Brain pericyte (primary cell): ENCODE data around the gene KRT6C.
"Not testable (repeated sequence)": the region's sequence is repeated elsewhere in the genome, so short reads cannot be mapped to it uniquely, and the experiment has no call there.

ENCODE experiments used
- DNase-seq: peaks from one replicate; pipeline ENCODE4 v3.0.0-alpha.2; 2012; ENCODE audit warnings: low read depth, low spot score

KRT6C gene

GRCh38 chr12:52455821-52456220 lies 17.8 kb downstream of the KRT6C start:
- no peak for DNase-seq

GRCh38 chr12:52454411-52455201 lies 19.0 kb downstream of the KRT6C start:
- DNase-seq = no peak

- DNase-seq = no peak
These were observed 21.5 kb downstream of the KRT6C start, which contains the start of gene KRT6B for GRCh38 chr12:52452101-52452500. TSS of gene KRT6B (minus strand) at chr12:52452146. CDS start at chr12:52452078, 68 bp downstream.

GRCh38 chr12:52448228-52448627 lies 25.4 kb downstream of the KRT6C start:
- DNase-seq = no peak

GRCh38 chr12:52447196-52447595 lies 26.4 kb downstream of the KRT6C start:
- not testable (repeated sequence) for DNase-seq

GRCh38 chr12:52446367-52447045 lies 27.1 kb downstream of the KRT6C start:
- no peak for DNase-seq

GRCh38 chr12:52445876-52446275 lies 27.7 kb downstream of the KRT6C start:
- DNase-seq = no peak

GRCh38 chr12:52444647-52445595 lies 28.7 kb downstream of the KRT6C start:
- no peak for DNase-seq

GRCh38 chr12:52443966-52444365 lies 29.6 kb downstream of the KRT6C start:
- no peak for DNase-seq

GRCh38 chr12:52442600-52443061 lies 31.0 kb downstream of the KRT6C start:
- no peak for DNase-seq

GRCh38 chr12:52441320-52441911 lies 32.2 kb downstream of the KRT6C start:
- no peak for DNase-seq

- no peak for DNase-seq
These were observed 32.7 kb downstream of the KRT6C start for GRCh38 chr12:52440821-52441319.

GRCh38 chr12:52439845-52440244 lies 33.8 kb downstream of the KRT6C start:
- DNase-seq = no peak

- no peak for DNase-seq
These were observed 34.2 kb downstream of the KRT6C start for GRCh38 chr12:52439420-52439819.

GRCh38 chr12:52438305-52439301 lies 35.0 kb downstream of the KRT6C start:
- no peak for DNase-seq

GRCh38 chr12:52437508-52437907 lies 36.1 kb downstream of the KRT6C start:
- no peak for DNase-seq

GRCh38 chr12:52436828-52437474 lies 36.7 kb downstream of the KRT6C start:
- DNase-seq = no peak

- DNase-seq = no peak
These were observed 37.4 kb downstream of the KRT6C start for GRCh38 chr12:52436000-52436827.

GRCh38 chr12:52435659-52435999 lies 38.0 kb downstream of the KRT6C start:
- DNase-seq = no peak
